Endothelial cell of umbilical vein (primary cell): ENCODE results near the gene NPTX2. TPM values are rescaled to one million over a fixed set of nuclear protein-coding genes. Genes with fewer than 3 reads are reported as not detected.

Experiments used
- BruUV-seq: library from RNA; stranded (reverse); fragments of 400-500 nt; replicated peaks from 2 replicates; lab custom pipeline; 2021; lab: Mats Ljungman, UMichigan
- CTCF ChIA-PET: fragments of 300-600, 350-600 bp; sonication (Branson Sonifier 250); formaldehyde crosslinking; loops from one replicate; lab custom pipeline; 2021; ENCODE audit warnings: antibody characterized with exemption, inconsistent platforms; lab: Charles Lee
- POLR2A ChIA-PET: fragments of 300-600, 350-600 bp; sonication (Branson Sonifier 250); formaldehyde crosslinking; loops from one replicate; lab custom pipeline; 2021; ENCODE audit warnings: antibody characterized with exemption, inconsistent platforms; lab: Charles Lee
- DNase-seq: peaks from one replicate; pipeline ENCODE4 v3.0.0-alpha.2; 2011; ENCODE audit warnings: low read depth, low spot score
- FAIRE-seq: peaks from 2 replicates; lab custom pipeline; 2011; peaks lifted over from hg19 to GRCh38; lab: Jason Lieb, UNC
- H2AFZ ChIP-seq: 2 replicates; pipeline ENCODE4 v1.6.0; 2012; ENCODE audit warnings: low read depth, low read length, control low read depth, inconsistent platforms
- H3K27ac ChIP-seq: 2 replicates; pipeline ENCODE4 v1.5.1; 2011; ENCODE audit warnings: low read depth, mild to moderate bottlenecking, control low read depth, low read length, moderate library complexity; ENCODE audit not compliant: insufficient read depth
- H3K27me3 ChIP-seq, 2 experiments: 2 replicates each; pipeline versions ENCODE4 v1.6.0 to v1.6.1; 2011; ENCODE audit warnings: low read length in 2 of 2, mixed read lengths in 1 of 2; ENCODE audit not compliant: control insufficient read depth in 2 of 2, insufficient read depth in 2 of 2
- H3K36me3 ChIP-seq, 2 experiments: 2 replicates in 1 of 2; 3 replicates in 1 of 2; pipeline ENCODE4 v1.5.1; 2011; ENCODE audit warnings: low read length in 2 of 2, mild to moderate bottlenecking in 1 of 2, moderate library complexity in 1 of 2; ENCODE audit not compliant: control insufficient read depth in 2 of 2, insufficient read depth in 2 of 2; ENCODE audit errors: extremely low read depth in 1 of 2
- H3K4me1 ChIP-seq: 3 replicates; pipeline ENCODE4 v1.5.1; 2011; ENCODE audit warnings: mild to moderate bottlenecking, low read length; ENCODE audit not compliant: control insufficient read depth, insufficient read depth; ENCODE audit errors: extremely low read depth
- H3K4me2 ChIP-seq: 2 replicates; pipeline ENCODE4 v1.6.1; 2011; ENCODE audit warnings: low read length, control low read depth, mixed read lengths; ENCODE audit not compliant: insufficient read depth
- H3K4me3 ChIP-seq, 3 experiments: fragments of 200-600 bp in 1 of 3; sonication (generic), shearing (Covaris generic) in 1 of 3; replicated peaks in 1 of 3; 2 replicates each; pipeline ENCODE4 v1.5.1; 2011 to 2016; ENCODE audit warnings: control low read depth in 3 of 3, low read length in 3 of 3, mild to moderate bottlenecking in 2 of 3, inconsistent platforms in 1 of 3, low read depth in 1 of 3, moderate library complexity in 1 of 3; ENCODE audit not compliant: insufficient read depth in 1 of 3
- H3K79me2 ChIP-seq: 2 replicates; pipeline ENCODE4 v1.6.0; 2012; ENCODE audit warnings: low read length, inconsistent platforms; ENCODE audit not compliant: control insufficient read depth, insufficient read depth
- H3K9ac ChIP-seq: replicated peaks from 2 replicates; pipeline ENCODE3; 2011; ENCODE audit warnings: low read length, control low read depth; ENCODE audit not compliant: insufficient read depth; ENCODE audit errors: extremely low read depth
- H3K9me1 ChIP-seq: replicated peaks from 3 replicates; pipeline ENCODE4 v1.6.0; 2011; ENCODE audit warnings: mild to moderate bottlenecking, low read length; ENCODE audit not compliant: control insufficient read depth, insufficient read depth; ENCODE audit errors: extremely low read depth
- H3K9me3 ChIP-seq: replicated peaks from 2 replicates; pipeline ENCODE4 v1.5.1; 2012; ENCODE audit warnings: low read length, inconsistent platforms; ENCODE audit not compliant: control insufficient read depth, insufficient read depth
- H4K20me1 ChIP-seq: replicated peaks from 2 replicates; pipeline ENCODE3; 2011; ENCODE audit warnings: mild to moderate bottlenecking, low read length; ENCODE audit not compliant: control insufficient read depth, insufficient read depth; ENCODE audit errors: extremely low read depth
- CTCF ChIP-seq, 2 donors: IDR thresholded peaks; 1 replicate in 1 of 2; 2 replicates in 1 of 2; pipeline ENCODE4 v1.5.1; 2011; ENCODE audit warnings: low read length in 2 of 2, mild to moderate bottlenecking in 2 of 2, moderate library complexity in 2 of 2, control low read depth in 1 of 2, inconsistent platforms in 1 of 2, low read depth in 1 of 2; ENCODE audit not compliant: insufficient read depth in 1 of 2; ENCODE audit errors: extremely low read depth in 1 of 2
- EZH2 ChIP-seq: IDR thresholded peaks from 2 replicates; pipeline ENCODE4 v1.6.1; 2012; ENCODE audit warnings: borderline replicate concordance, low read depth, mild to moderate bottlenecking, moderate library complexity, low read length, inconsistent platforms; ENCODE audit not compliant: severe bottlenecking
- FOS ChIP-seq: IDR thresholded peaks from 2 replicates; pipeline ENCODE4 v1.6.1; 2011; ENCODE audit warnings: mild to moderate bottlenecking, low read length, moderate library complexity, borderline replicate concordance; ENCODE audit not compliant: insufficient read depth
- GATA2 ChIP-seq: IDR thresholded peaks from 2 replicates; pipeline ENCODE4 v1.7.0; 2011; ENCODE audit warnings: low read depth, mild to moderate bottlenecking, moderate library complexity, mixed read lengths, low read length; ENCODE audit not compliant: insufficient read length, insufficient read depth
- JUN ChIP-seq: IDR thresholded peaks from 2 replicates; pipeline ENCODE4 v1.6.1; 2011; ENCODE audit warnings: borderline replicate concordance, low read depth; ENCODE audit not compliant: insufficient read length, insufficient read depth
- MAX ChIP-seq: IDR thresholded peaks from 2 replicates; pipeline ENCODE4 v1.6.1; 2011; ENCODE audit not compliant: insufficient read depth, insufficient read length
- MYC ChIP-seq: IDR thresholded peaks from one replicate; pipeline ENCODE4 v1.6.1; 2011; ENCODE audit warnings: mild to moderate bottlenecking, low read depth, low read length
- POLR2A ChIP-seq: IDR thresholded peaks from 2 replicates; pipeline ENCODE4 v1.6.1; 2012; ENCODE audit warnings: low read depth, mild to moderate bottlenecking, control low read depth, low read length
- POLR2AphosphoS5 ChIP-seq: IDR thresholded peaks from 2 replicates; pipeline ENCODE4 v1.6.1; 2012; ENCODE audit warnings: low read depth, mild to moderate bottlenecking, control low read depth, low read length, moderate library complexity; ENCODE audit not compliant: insufficient read depth
- dilution Hi-C: fragments of 300-500 bp; cut with MboI; formaldehyde crosslinking; loops from one replicate; pipeline ENCODE4 v1.15.0; 2019; ENCODE audit warnings: low sequenced_read_pairs; ENCODE audit not compliant: extremely low pct_ligation_motif_present
- intact Hi-C: fragments of 100-400 bp; cut with micrococcal nuclease; formaldehyde crosslinking; loops from one replicate; pipeline ENCODE4 v1.10.0; 2022
- polyA plus RNA-seq, 4 experiments: library from polyadenylated mRNA; depleted of rRNA in 3 of 4; stranded (reverse) in 3 of 4; unstranded in 1 of 4; fragments of >200 nt; gene quantifications; 2 replicates each; pipeline versions ENCODE4 v1.2.1 to v1.2.3, GENCODE V29; 2011 to 2012; ENCODE audit warnings: missing spikeins in 1 of 4
- total RNA-seq: library from RNA; stranded (reverse); gene quantifications from 2 replicates; pipeline ENCODE4 v1.2.3, GENCODE V29; 2021

Gene NPTX2
- total and polyA plus RNA-seq, 2 donors (not counting 3 experiments of a cell fraction or from before 2014, with no cell fraction given), result 0.15 to 0.53 TPM

- no peak overlapping the region for H2AFZ ChIP-seq
- no peak overlapping the region for H3K4me3 ChIP-seq
- H3K9me3 ChIP-seq, result no peaks in the 10 kb centered on the region
- intact Hi-C loops, result no loop called here
- DNase-seq (no peak), FAIRE-seq (no peak)
- H3K9ac ChIP-seq, result no peak overlapping the region
- no TSS peak for BruUV-seq
- ChIA-PET POLR2A (no interaction called here), CTCF (no interaction called here)
- no peaks in the 10 kb centered on the region for H3K79me2 ChIP-seq
- H3K27ac ChIP-seq, result no peak overlapping the region
- no peaks in the 10 kb centered on the region for H3K36me3 ChIP-seq
- H3K4me1 ChIP-seq, result no peaks in the 10 kb centered on the region
- H4K20me1 ChIP-seq, result no peaks in the 10 kb centered on the region
- TF ChIP-seq MYC (no peak), EZH2 (no peak), CTCF (IDR thresholded peaks at IDR 0.05; ENCODE audit: extremely low read depth in 1 of 2, insufficient read depth in 1 of 2, low read depth in 1 of 2, low read length in 2 of 2) (no peak), JUN (no peak), GATA2 (no peak), POLR2AphosphoS5 (no peak), FOS (no peak), MAX (no peak), POLR2A (no peak)
- H3K9me1 ChIP-seq, result no peaks in the 10 kb centered on the region
- no peak overlapping the region for H3K4me2 ChIP-seq
- no peaks in the 10 kb centered on the region for H3K27me3 ChIP-seq
- dilution Hi-C loops, result no loop called here
Measured at GRCh38 chr7:98664882-98665281, 47.8 kb downstream of the NPTX2 start.
